ENCODE measurements around the gene FIP1L1.

DNA sequence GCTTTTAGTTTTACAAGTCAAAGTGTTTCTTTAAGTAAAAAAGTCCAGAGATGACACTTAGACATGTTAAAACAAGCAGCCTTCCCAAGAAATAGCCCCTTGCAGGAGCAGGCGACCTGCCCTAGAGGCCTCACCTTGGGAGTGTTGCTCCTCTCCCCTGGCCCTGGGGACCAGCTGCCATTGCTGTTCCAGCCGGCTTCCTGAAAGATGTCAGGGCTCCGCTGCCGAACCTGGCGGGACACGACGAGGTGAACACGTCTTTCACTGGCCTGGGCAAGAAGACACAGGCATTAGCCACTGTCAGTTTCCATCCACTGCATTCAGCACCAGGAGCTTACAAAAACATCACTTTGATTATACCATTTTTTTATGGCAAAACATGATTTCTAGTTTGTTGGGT, 104.1 kb downstream of the FIP1L1 start:
- TF ChIP-seq EMX1 (CRISPR knock-in tag; IDR thresholded peaks at IDR 0.05): no peak
- TF ChIP-seq CTCF (IDR thresholded peaks at IDR 0.05): no peak
- TF ChIP-seq NR2C2 (CRISPR knock-in tag; IDR thresholded peaks at IDR 0.05): no peak
- no peak for TF ChIP-seq SP1 (CRISPR knock-in tag; conservative IDR thresholded peaks at IDR 0.05)
- TF ChIP-seq, protein P1, sequence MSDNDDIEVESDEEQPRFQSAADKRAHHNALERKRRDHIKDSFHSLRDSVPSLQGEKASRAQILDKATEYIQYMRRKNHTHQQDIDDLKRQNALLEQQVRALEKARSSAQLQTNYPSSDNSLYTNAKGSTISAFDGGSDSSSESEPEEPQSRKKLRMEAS (CRISPR knock-in tag; IDR thresholded peaks at IDR 0.05): no peak
- no peak for TF ChIP-seq ZNF317 (CRISPR knock-in tag; IDR thresholded peaks at IDR 0.05; ENCODE audit: borderline replicate concordance, low read depth)
- TF ChIP-seq, protein P2, sequence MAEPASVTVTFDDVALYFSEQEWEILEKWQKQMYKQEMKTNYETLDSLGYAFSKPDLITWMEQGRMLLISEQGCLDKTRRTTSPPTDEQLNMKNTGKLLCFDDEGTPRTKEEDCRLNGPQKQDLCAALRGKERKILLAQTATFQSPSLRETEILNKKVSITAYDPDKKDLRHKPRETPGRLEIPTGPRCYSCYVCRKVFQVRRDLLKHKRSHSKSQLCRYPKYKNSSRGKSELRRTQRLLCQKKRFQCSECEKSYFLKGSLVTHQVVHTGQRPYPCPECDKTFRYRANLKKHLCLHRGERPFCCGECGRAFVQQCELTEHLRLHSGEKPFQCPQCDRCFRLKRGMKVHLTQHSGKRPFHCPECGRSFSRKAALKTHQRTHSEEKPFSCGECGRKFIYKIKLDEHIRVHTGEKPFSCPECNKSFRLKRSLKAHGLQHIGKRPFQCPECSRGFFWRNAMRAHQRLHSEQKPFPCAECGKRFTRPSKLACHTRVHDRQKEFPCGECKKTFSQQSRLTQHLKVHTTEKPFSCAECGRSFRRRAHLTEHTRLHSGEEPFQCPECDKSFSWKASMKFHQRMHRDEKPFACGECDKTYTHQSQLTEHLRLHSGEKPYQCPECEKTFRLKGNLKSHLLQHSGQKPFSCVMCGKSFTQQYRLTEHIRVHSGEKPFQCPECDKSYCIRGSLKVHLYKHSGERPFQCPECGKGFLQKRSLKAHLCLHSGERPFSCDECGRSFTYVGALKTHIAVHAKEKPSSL (CRISPR knock-in tag; conservative IDR thresholded peaks at IDR 0.05): no peak
- TF ChIP-seq, protein P3, sequence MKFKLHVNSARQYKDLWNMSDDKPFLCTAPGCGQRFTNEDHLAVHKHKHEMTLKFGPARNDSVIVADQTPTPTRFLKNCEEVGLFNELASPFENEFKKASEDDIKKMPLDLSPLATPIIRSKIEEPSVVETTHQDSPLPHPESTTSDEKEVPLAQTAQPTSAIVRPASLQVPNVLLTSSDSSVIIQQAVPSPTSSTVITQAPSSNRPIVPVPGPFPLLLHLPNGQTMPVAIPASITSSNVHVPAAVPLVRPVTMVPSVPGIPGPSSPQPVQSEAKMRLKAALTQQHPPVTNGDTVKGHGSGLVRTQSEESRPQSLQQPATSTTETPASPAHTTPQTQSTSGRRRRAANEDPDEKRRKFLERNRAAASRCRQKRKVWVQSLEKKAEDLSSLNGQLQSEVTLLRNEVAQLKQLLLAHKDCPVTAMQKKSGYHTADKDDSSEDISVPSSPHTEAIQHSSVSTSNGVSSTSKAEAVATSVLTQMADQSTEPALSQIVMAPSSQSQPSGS (CRISPR knock-in tag; IDR thresholded peaks at IDR 0.05; ENCODE audit: borderline replicate concordance, low read depth): no peak

Measured in WTC11 (cell line).